BLaER1 (cell line): ENCODE measurements around the gene DNAJB14.

Experiments
- H3K27ac ChIP-seq: shearing (Covaris generic); formaldehyde crosslinking; 2 replicates; pipeline ENCODE4 v1.8.1; 2022
- H3K27me3 ChIP-seq: shearing (Covaris generic); formaldehyde crosslinking; 2 replicates; pipeline ENCODE4 v1.8.1; 2022
- H3K36me3 ChIP-seq: shearing (Covaris generic); formaldehyde crosslinking; 2 replicates; pipeline ENCODE4 v1.8.1; 2022
- H3K4me1 ChIP-seq: shearing (Covaris generic); formaldehyde crosslinking; 2 replicates; pipeline ENCODE4 v1.8.1; 2022
- H3K4me2 ChIP-seq: shearing (Covaris generic); formaldehyde crosslinking; 2 replicates; pipeline ENCODE4 v1.8.1; 2022
- H3K4me3 ChIP-seq: shearing (Covaris generic); formaldehyde crosslinking; 2 replicates; pipeline ENCODE4 v1.8.1; 2022
- H3K9ac ChIP-seq: shearing (Covaris generic); formaldehyde crosslinking; 2 replicates; pipeline ENCODE4 v1.8.1; 2022
- H3K9me3 ChIP-seq: shearing (Covaris generic); formaldehyde crosslinking; 2 replicates; pipeline ENCODE4 v1.8.1; 2022
- H4K20me1 ChIP-seq: shearing (Covaris generic); formaldehyde crosslinking; 2 replicates; pipeline ENCODE4 v1.8.1; 2022
- Cebpa-rat ChIP-seq: shearing (Covaris generic); IDR thresholded peaks from 2 replicates; pipeline ENCODE4 v1.8.1; 2022

The DNAJB14 gene

DNA sequence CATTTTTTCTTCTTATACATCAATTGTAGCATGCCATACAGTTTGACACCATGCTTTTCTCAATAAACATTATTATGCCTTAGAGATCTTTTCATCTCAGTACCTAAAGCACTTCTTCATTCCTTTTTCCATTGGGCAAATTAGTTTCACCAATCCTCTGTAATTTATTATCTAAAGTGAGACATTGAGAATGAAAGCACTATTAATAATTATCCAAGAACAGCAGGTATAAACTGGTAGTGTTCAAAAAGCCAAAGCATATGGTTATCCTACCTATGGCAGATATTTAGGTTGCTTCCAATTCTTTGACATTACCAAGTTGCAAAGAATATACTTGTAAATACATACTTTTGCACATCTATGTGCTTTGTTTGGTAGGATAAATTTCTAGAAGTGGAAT, 67.8 kb downstream of the DNAJB14 start:
- Histone ChIP-seq H3K36me3 (peaks cover 55% of the 10 kb centered on the region), H3K9ac (no peak overlapping the region), H3K27me3 (no peaks in the 10 kb centered on the region), H3K27ac (no peak overlapping the region), H4K20me1 (no peaks in the 10 kb centered on the region), H3K4me3 (no peak overlapping the region), H3K9me3 (no peaks in the 10 kb centered on the region), H3K4me1 (no peaks in the 10 kb centered on the region), H3K4me2 (no peak overlapping the region)
- no peak for TF ChIP-seq Cebpa-rat

DNA sequence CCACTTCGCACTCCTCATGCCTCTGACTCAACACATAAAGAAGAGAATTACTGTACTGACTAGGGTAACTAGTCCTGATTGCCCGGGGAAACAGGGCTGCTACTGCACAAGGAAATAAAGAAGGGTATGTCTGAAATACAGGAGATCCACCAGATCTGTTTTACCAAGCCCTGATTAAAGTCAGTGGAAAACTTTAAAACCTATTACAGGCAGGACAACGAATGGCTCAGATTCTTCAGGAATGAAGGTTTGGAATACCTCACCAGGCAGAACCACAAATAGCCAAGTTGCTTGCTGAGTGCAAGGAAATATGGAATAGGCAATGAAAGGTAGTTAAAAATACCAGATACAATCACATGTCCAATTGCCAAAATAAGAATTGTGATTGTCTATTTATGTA, 69.5 kb downstream of the DNAJB14 start:
- no peak for TF ChIP-seq Cebpa-rat
- no peaks in the 10 kb centered on the region for H3K4me1 ChIP-seq
- H3K4me2 ChIP-seq = no peak overlapping the region
- H4K20me1 ChIP-seq = no peaks in the 10 kb centered on the region
- H3K36me3 ChIP-seq = peaks cover 50% of the 10 kb centered on the region
- no peak overlapping the region for H3K9ac ChIP-seq
- no peaks in the 10 kb centered on the region for H3K27me3 ChIP-seq
- H3K9me3 ChIP-seq = no peaks in the 10 kb centered on the region
- no peak overlapping the region for H3K27ac ChIP-seq
- H3K4me3 ChIP-seq = no peak overlapping the region

DNA sequence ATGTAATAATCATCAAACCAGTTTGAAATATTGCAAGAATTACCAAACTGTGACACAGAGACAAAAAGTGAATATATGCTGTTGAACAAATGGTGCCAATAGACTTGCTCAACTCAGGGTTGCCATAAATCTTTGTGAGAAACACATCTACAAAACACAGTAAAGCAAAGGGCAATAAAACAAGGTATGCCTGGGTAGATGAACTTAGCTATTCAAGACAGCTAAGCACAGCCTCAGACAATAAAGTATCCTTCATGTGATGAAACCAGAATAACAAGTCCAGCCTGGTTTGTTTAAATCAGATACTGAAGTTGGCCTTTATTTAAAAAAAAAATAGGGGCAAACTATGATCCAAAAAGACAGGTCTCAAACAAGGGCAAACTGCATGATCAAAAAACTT, 71.3 kb downstream of the DNAJB14 start:
- Histone ChIP-seq H3K4me2 (no peak overlapping the region), H3K9me3 (no peaks in the 10 kb centered on the region), H4K20me1 (no peaks in the 10 kb centered on the region), H3K4me3 (no peak overlapping the region), H3K27ac (no peak overlapping the region), H3K27me3 (no peaks in the 10 kb centered on the region), H3K4me1 (no peaks in the 10 kb centered on the region), H3K9ac (no peak overlapping the region), H3K36me3 (peaks cover 34% of the 10 kb centered on the region)
- no peak for TF ChIP-seq Cebpa-rat

DNA sequence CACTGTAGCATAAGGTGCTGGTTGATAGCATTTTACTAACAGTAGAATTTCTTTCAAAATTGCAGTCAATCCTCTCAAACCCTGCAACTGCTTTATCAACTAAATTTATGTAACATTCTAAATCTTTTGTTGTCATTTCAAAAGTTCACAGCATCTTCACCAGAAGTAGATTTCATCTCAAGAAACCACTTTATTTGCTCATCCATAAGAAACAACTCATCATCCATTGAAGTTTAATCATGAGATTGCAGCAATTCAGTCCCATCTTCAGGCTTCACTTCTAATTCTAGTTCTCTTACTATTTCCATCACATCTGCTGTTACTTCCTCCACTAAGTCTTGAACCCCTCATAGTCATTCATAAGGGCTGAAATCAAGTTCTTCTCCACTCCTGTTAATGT, 73.8 kb downstream of the DNAJB14 start:
- no peaks in the 10 kb centered on the region for H3K4me1 ChIP-seq
- no peak for TF ChIP-seq Cebpa-rat
- no peaks in the 10 kb centered on the region for H3K27me3 ChIP-seq
- no peak overlapping the region for H3K4me3 ChIP-seq
- no peak overlapping the region for H3K27ac ChIP-seq
- no peaks in the 10 kb centered on the region for H3K9me3 ChIP-seq
- H3K9ac ChIP-seq = no peak overlapping the region
- H3K4me2 ChIP-seq = no peak overlapping the region
- no peaks in the 10 kb centered on the region for H4K20me1 ChIP-seq
- peaks cover 9% of the 10 kb centered on the region; the same call in 1 of the 2 replicates for H3K36me3 ChIP-seq

DNA sequence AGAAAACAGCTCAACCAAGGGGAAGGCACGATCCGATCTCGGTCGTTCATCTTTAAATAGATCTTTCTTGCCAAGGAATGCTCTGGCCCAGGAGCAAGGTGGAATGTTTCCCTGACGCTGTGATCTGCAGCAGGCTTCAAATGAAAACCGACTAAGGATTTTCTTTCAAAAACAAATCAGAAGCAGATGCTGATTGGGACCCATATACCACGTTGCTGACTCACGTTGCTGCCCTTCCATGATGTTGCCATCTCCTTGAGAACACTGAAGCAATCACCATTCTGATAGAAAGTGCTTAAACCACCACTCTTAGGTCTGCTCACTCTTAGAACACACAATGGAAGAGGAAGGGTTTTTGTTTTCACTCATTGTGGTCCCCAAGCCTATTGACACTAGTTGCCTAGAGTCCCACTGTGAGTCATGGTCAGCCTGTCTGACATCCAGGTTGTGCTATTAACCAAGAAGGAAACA, 78.3 kb downstream of the DNAJB14 start:
- Histone ChIP-seq H3K4me2 (no peak overlapping the region), H3K36me3 (no peaks in the 10 kb centered on the region), H3K9ac (no peak overlapping the region), H4K20me1 (no peaks in the 10 kb centered on the region), H3K9me3 (no peaks in the 10 kb centered on the region), H3K27me3 (no peaks in the 10 kb centered on the region), H3K4me1 (no peaks in the 10 kb centered on the region), H3K27ac (no peak overlapping the region), H3K4me3 (no peak overlapping the region)
- no peak for TF ChIP-seq Cebpa-rat

DNA sequence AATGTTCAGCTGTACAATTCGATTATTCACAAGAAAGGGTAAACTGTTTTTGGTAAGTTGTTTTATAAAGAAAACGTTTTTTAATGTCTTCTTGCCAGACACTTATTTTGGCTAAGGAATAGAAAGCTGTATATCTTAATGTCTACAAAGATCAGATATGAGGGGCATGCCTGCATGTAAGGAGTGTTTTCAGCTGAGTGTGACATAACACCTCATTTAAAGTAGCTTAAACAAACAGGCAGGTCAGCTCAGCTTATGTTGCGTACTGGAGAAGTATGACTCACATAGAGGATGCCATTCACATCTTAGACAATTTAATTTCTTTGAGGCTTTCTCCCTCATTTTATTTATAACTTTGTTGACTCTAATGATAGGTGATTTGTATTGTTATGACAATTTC, 82.6 kb downstream of the DNAJB14 start:
- Histone ChIP-seq H3K4me2 (no peak overlapping the region), H3K9ac (no peak overlapping the region), H3K27ac (no peak overlapping the region), H3K4me3 (no peak overlapping the region), H3K4me1 (peaks cover 7% of the 10 kb centered on the region), H3K27me3 (no peaks in the 10 kb centered on the region), H3K36me3 (no peaks in the 10 kb centered on the region), H3K9me3 (no peaks in the 10 kb centered on the region), H4K20me1 (no peaks in the 10 kb centered on the region)
- TF ChIP-seq Cebpa-rat = no peak

DNA sequence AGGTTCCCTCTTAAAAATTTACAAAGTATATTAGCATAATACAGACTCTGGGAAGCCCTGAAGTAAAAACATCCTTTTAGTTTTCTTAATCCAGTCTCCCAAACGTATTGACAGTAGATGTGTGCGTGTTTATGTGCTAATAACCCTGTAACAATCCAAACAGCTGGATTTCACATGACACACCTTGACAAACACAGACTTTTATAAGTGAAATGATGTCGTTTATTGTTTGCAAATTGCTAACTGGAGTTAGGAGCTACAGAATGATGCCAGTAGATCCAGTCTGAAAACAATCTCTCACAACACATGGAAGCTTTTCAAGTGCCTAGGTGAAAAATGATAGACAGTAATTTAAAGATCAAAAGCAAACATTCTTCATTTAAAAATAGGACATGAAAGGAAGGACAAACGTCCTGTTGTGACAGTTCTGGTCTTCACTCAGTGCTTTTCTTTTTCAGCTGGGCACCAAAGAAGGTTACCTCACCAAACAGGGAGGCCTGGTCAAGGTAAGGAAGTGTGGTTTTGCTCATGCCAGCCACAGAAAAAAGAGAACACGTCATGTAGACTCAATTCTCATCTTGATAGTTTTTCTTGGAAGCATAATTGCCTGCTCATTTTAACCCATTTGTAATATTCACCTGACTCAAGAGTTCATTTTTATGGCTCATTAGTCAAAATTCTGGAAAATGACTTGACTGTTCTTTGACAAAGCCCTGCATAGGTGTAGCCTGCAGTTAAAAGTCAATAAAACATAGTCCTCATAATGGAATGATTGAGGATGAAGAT, 85.1 kb downstream of the DNAJB14 start:
- no peak for TF ChIP-seq Cebpa-rat
- Histone ChIP-seq H3K4me1 (peaks cover 7% of the 10 kb centered on the region), H3K27ac (no peak overlapping the region), H4K20me1 (no peaks in the 10 kb centered on the region), H3K4me2 (no peak overlapping the region), H3K9ac (no peak overlapping the region), H3K27me3 (no peaks in the 10 kb centered on the region), H3K4me3 (no peak overlapping the region), H3K9me3 (no peaks in the 10 kb centered on the region), H3K36me3 (no peaks in the 10 kb centered on the region)

DNA sequence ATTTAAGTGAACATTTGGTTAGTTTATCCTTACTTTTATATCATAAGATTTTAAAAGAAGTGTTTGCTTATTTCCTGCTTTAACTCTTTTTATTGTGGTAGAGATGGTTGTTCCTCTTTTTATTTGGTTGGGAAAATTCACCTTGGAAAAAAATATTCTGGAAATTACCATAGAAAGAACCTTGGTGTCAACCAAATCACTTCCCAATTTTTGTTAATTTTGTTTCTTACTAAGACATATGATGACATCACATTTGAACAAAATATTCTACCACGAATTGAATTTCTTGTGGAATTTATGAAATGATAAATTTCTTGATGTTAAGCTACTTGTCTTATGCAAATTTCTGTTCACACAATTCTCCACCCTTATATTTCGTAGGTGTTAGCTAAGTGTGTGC, 85.9 kb downstream of the DNAJB14 start:
- Histone ChIP-seq H3K4me2 (no peak overlapping the region), H3K4me1 (peaks cover 15% of the 10 kb centered on the region), H3K4me3 (no peak overlapping the region), H3K36me3 (no peaks in the 10 kb centered on the region), H3K9me3 (no peaks in the 10 kb centered on the region), H4K20me1 (no peaks in the 10 kb centered on the region), H3K27ac (no peak overlapping the region), H3K9ac (no peak overlapping the region), H3K27me3 (no peaks in the 10 kb centered on the region)
- TF ChIP-seq Cebpa-rat = no peak

DNA sequence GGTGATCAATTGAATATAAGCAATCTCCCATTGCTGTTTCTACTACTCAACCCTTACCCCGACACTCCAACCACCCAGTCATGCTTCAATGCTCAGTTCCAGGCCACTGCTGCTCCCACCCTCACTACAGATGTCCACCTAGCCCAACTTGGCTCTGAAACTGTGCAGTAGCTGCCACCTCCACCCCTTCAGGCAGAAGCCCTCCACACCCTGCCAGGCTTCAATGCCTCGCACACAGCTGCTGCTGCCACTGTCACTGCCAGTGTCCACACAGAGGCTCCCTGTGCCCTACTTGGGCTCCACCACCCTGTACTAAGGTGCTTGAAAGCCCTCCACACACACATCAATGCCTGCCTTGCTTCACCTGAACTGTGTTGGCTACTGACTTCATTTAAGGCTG, 86.8 kb downstream of the DNAJB14 start:
- H4K20me1 ChIP-seq = no peaks in the 10 kb centered on the region
- H3K9ac ChIP-seq = no peak overlapping the region
- H3K36me3 ChIP-seq = no peaks in the 10 kb centered on the region
- no peak overlapping the region for H3K27ac ChIP-seq
- H3K9me3 ChIP-seq = no peaks in the 10 kb centered on the region
- peak overlapping the region; percentile 39; the same call in 1 of the 2 replicates for H3K4me2 ChIP-seq
- H3K4me3 ChIP-seq = no peak overlapping the region
- no peak for TF ChIP-seq Cebpa-rat
- H3K4me1 ChIP-seq = peaks cover 15% of the 10 kb centered on the region
- no peaks in the 10 kb centered on the region for H3K27me3 ChIP-seq

DNA sequence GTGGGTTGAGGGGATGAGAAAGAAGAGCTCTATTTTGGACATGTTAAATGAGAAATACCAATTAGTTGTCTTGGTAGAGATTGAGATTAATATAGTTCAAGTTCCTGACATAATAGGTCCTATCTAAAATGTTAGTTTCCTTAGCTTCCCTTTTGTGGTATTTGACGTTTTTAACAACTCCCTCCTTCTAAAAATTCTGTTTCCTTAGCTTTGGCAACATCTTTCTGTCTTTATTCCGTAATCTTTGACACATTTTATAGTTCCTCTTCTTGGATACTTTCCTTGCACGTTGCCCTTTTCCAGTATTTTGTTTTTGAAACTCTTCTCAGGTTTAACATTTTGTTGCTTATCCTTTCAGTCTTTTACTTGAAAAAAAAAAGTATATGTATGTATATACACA, 89.1 kb downstream of the DNAJB14 start:
- H3K27ac ChIP-seq = no peak overlapping the region
- no peaks in the 10 kb centered on the region for H3K9me3 ChIP-seq
- peaks cover 15% of the 10 kb centered on the region for H3K4me1 ChIP-seq
- no peak for TF ChIP-seq Cebpa-rat
- no peaks in the 10 kb centered on the region for H4K20me1 ChIP-seq
- H3K36me3 ChIP-seq = no peaks in the 10 kb centered on the region
- no peak overlapping the region for H3K4me2 ChIP-seq
- no peaks in the 10 kb centered on the region for H3K27me3 ChIP-seq
- H3K4me3 ChIP-seq = no peak overlapping the region
- H3K9ac ChIP-seq = no peak overlapping the region
